PFSK-1 (cell line): ENCODE results near the gene RHEB.

Experiments
- FOXP2 ChIP-seq: optimal IDR thresholded peaks from 2 replicates; pipeline ENCODE3; 2011; ENCODE audit warnings: borderline replicate concordance, control low read depth, inconsistent platforms; ENCODE audit not compliant: insufficient read depth; ENCODE audit errors: extremely low read length, extremely low read depth
- POLR2AphosphoS5 ChIP-seq: IDR thresholded peaks from 2 replicates; pipeline ENCODE4 v1.6.1; 2012; ENCODE audit warnings: low read depth, mild to moderate bottlenecking, control low read depth, low read length, moderate library complexity
- TAF1 ChIP-seq: IDR thresholded peaks from 2 replicates; pipeline ENCODE4 v1.6.1; 2012; ENCODE audit warnings: low read length, control low read depth, borderline replicate concordance; ENCODE audit not compliant: insufficient read depth
- TF ChIP-seq, protein P1 (sequence below), 2 experiments: IDR thresholded peaks; 2 replicates each; pipeline versions ENCODE4 v1.6.1 to v1.8.0; 2011 to 2012; ENCODE audit warnings: low read depth in 2 of 2, low read length in 2 of 2, control low read depth in 1 of 2, inconsistent platforms in 1 of 2, mild to moderate bottlenecking in 1 of 2, moderate library complexity in 1 of 2; ENCODE audit not compliant: insufficient read depth in 1 of 2

DNA sequence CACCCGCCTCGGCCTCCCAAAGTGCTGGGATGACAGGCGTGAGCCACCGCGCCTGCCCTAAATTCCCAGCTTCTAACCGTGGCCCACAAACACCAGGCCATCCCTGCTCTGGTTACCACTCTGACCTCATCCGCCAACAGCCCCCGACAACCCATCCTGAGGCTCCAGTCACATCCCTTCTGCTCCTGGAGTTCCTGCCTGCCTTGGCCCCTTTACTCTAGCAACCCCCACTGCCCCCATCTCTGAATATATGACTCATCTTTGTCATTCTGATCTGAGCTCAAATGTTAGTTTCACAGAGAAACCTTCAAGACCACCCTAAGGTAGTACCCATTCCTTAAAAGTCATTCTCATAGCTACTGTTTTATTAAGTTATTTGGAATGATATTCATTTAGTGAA, 26.6 kb downstream of the RHEB start:
- TF ChIP-seq, protein P1, sequence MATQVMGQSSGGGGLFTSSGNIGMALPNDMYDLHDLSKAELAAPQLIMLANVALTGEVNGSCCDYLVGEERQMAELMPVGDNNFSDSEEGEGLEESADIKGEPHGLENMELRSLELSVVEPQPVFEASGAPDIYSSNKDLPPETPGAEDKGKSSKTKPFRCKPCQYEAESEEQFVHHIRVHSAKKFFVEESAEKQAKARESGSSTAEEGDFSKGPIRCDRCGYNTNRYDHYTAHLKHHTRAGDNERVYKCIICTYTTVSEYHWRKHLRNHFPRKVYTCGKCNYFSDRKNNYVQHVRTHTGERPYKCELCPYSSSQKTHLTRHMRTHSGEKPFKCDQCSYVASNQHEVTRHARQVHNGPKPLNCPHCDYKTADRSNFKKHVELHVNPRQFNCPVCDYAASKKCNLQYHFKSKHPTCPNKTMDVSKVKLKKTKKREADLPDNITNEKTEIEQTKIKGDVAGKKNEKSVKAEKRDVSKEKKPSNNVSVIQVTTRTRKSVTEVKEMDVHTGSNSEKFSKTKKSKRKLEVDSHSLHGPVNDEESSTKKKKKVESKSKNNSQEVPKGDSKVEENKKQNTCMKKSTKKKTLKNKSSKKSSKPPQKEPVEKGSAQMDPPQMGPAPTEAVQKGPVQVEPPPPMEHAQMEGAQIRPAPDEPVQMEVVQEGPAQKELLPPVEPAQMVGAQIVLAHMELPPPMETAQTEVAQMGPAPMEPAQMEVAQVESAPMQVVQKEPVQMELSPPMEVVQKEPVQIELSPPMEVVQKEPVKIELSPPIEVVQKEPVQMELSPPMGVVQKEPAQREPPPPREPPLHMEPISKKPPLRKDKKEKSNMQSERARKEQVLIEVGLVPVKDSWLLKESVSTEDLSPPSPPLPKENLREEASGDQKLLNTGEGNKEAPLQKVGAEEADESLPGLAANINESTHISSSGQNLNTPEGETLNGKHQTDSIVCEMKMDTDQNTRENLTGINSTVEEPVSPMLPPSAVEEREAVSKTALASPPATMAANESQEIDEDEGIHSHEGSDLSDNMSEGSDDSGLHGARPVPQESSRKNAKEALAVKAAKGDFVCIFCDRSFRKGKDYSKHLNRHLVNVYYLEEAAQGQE (IDR thresholded peaks at IDR 0.05; ENCODE audit: insufficient read depth in 1 of 2, low read depth in 2 of 2, low read length in 2 of 2): no peak
- TF ChIP-seq POLR2AphosphoS5 (no peak), TAF1 (no peak), FOXP2 (no peak)
